ENCODE measurements around the gene CA12. TPM values are rescaled to one million over a fixed set of nuclear protein-coding genes. Genes with fewer than 3 reads are reported as not detected.

Gene CA12
- total RNA-seq, 4 donors from 2014 or later = 13.3 to 46.7 (median 17.5) TPM

DNA sequence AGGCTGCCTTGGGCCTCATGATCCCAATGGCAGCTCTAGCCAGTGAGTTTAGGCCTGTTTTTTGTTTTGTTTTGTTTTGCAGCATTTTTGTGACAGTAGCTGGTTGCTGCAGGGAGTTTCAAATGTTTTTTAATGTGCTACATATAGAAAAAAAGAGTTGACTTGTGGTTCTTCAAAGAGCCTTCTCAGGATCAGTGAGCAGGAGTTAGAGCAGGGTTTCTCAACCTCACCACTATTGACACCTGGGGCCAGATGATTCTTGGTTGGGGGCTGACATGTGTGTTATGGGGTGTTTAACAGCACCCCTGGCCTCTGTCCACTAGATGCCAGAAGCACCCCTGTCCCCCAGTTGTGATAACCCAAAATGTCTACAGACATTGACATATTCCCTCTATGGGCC, 86.3 kb downstream of the CA12 start:
- H3K4me3 ChIP-seq = no peak overlapping the region
- H3K27ac ChIP-seq = no peak overlapping the region
- peaks cover 0 to 8% (median 0%) of the 10 kb centered on the region in 3 donors for H3K4me1 ChIP-seq
- TF ChIP-seq, protein P1, sequence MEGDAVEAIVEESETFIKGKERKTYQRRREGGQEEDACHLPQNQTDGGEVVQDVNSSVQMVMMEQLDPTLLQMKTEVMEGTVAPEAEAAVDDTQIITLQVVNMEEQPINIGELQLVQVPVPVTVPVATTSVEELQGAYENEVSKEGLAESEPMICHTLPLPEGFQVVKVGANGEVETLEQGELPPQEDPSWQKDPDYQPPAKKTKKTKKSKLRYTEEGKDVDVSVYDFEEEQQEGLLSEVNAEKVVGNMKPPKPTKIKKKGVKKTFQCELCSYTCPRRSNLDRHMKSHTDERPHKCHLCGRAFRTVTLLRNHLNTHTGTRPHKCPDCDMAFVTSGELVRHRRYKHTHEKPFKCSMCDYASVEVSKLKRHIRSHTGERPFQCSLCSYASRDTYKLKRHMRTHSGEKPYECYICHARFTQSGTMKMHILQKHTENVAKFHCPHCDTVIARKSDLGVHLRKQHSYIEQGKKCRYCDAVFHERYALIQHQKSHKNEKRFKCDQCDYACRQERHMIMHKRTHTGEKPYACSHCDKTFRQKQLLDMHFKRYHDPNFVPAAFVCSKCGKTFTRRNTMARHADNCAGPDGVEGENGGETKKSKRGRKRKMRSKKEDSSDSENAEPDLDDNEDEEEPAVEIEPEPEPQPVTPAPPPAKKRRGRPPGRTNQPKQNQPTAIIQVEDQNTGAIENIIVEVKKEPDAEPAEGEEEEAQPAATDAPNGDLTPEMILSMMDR (IDR thresholded peaks at IDR 0.05) = no peak
- TF ChIP-seq POLR2A (IDR thresholded peaks at IDR 0.05) (no peak), POLR2AphosphoS5 (IDR thresholded peaks at IDR 0.05) (no peak), EP300 (IDR thresholded peaks at IDR 0.05) (no peak)
- no peaks in the 10 kb centered on the region for H3K9me3 ChIP-seq
- H3K27me3 ChIP-seq = no peaks in the 10 kb centered on the region
- no peak for ATAC-seq
- peaks cover 0 to 71% of the 10 kb centered on the region in 2 donors for H3K36me3 ChIP-seq

DNA sequence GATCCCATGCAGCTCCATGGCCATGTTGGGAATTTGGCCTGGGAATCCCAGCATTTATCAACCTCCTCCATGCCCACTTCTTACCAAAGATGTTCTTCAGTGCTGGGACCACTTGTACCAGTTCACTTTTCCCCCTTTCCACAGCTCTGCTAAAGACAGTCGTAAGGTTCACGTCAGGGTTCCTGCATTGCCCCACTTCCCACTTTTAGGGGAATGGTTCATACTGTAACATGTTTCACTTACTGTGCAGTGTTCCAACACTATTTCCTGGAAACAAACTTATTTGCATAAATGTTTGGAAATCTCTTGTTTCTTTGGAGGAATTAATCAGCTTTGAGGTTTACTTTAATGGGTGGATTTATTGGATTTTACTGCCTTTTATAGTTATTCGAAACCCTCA, 87.3 kb downstream of the CA12 start:
- 90 to 100% methylated on average over 1 to 3 of the region's 3 CpGs for WGBS, 2 donors (ENCODE audit: low coverage in 1 of 2)
- H3K4me3 ChIP-seq = no peak overlapping the region

GRCh38 chr15:63292771-63293170, 88.9 kb downstream of the CA12 start:
- Histone ChIP-seq H3K27ac (no peak overlapping the region), H3K27me3 (no peaks in the 10 kb centered on the region), H3K4me3 (no peak overlapping the region), H3K36me3 (peaks cover 0 to 52% of the 10 kb centered on the region in 2 donors), H3K4me1 (peaks cover 0 to 15% (median 0%) of the 10 kb centered on the region in 3 donors), H3K9me3 (no peaks in the 10 kb centered on the region)
- no peak for ATAC-seq
- TF ChIP-seq, protein P1 (IDR thresholded peaks at IDR 0.05) = no peak
- TF ChIP-seq POLR2AphosphoS5 (IDR thresholded peaks at IDR 0.05) (no peak), POLR2A (IDR thresholded peaks at IDR 0.05) (no peak), EP300 (IDR thresholded peaks at IDR 0.05) (no peak)
- WGBS, 2 donors (ENCODE audit: low coverage in 1 of 2) = 90 to 93% methylated on average over 5 of the region's 5 CpGs

More for the DNA sequence above, 87.3 kb downstream of the CA12 start:
- Histone ChIP-seq H3K36me3 (peaks cover 0 to 61% of the 10 kb centered on the region in 2 donors), H3K27me3 (no peaks in the 10 kb centered on the region), H3K9me3 (no peaks in the 10 kb centered on the region), H3K27ac (no peak overlapping the region), H3K4me1 (peaks cover 0 to 8% (median 0%) of the 10 kb centered on the region in 3 donors)
- TF ChIP-seq POLR2A (IDR thresholded peaks at IDR 0.05) (no peak), POLR2AphosphoS5 (IDR thresholded peaks at IDR 0.05) (no peak), EP300 (IDR thresholded peaks at IDR 0.05) (no peak)
- TF ChIP-seq, protein P1 (IDR thresholded peaks at IDR 0.05) = no peak
- ATAC-seq = no peak

- WGBS, 2 donors (ENCODE audit: low coverage in 1 of 2) = 91 to 94% methylated on average over 3 of the region's 3 CpGs
- Histone ChIP-seq H3K27ac (no peak overlapping the region), H3K9me3 (no peaks in the 10 kb centered on the region), H3K4me1 (peaks cover 0 to 15% (median 0%) of the 10 kb centered on the region in 3 donors), H3K36me3 (peaks cover 0 to 53% of the 10 kb centered on the region in 2 donors), H3K27me3 (no peaks in the 10 kb centered on the region), H3K4me3 (no peak overlapping the region)
- ATAC-seq = no peak
- TF ChIP-seq POLR2AphosphoS5 (IDR thresholded peaks at IDR 0.05) = no peak
- TF ChIP-seq, protein P1 (IDR thresholded peaks at IDR 0.05) = no peak
- no peak for TF ChIP-seq POLR2A (IDR thresholded peaks at IDR 0.05)
- no peak for TF ChIP-seq EP300 (IDR thresholded peaks at IDR 0.05)
These were observed 89.4 kb downstream of the CA12 start for GRCh38 chr15:63292241-63292640.

DNA sequence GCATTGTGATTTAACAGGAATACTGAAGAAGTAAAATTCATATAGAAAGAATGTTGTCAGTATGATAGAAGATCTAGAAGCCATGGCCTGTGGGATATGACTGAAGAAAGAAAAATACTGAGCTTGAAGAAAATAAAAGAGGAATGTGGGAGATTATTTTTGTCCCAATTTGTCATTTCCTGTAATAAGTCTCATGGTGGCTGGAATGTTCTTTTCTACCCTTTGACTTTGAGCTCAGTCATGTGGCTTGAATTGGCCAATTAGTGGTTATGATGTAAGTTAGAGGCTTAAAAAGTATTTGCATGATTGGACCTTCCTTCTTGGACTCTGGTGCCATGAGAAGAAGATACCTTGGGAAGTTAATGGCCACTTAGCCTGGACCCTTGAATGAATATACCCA, 90.1 kb downstream of the CA12 start:
- no peak for TF ChIP-seq EP300 (IDR thresholded peaks at IDR 0.05)
- TF ChIP-seq POLR2AphosphoS5 (IDR thresholded peaks at IDR 0.05) = no peak
- TF ChIP-seq, protein P1 (IDR thresholded peaks at IDR 0.05) = no peak
- TF ChIP-seq POLR2A (IDR thresholded peaks at IDR 0.05) = no peak
- H3K36me3 ChIP-seq = peaks cover 0 to 54% of the 10 kb centered on the region in 2 donors

More for the DNA sequence above, 90.1 kb downstream of the CA12 start:
- Histone ChIP-seq H3K9me3 (no peaks in the 10 kb centered on the region), H3K4me1 (peaks cover 0 to 15% (median 0%) of the 10 kb centered on the region in 3 donors), H3K4me3 (no peak overlapping the region), H3K27me3 (no peaks in the 10 kb centered on the region), H3K27ac (peak overlapping the region in 2 of 4 donors; percentile 20 to 26)
- no peak for ATAC-seq
